Osteoblast (primary cell): ENCODE results near the gene PRKCE. TPM values are rescaled to one million over a fixed set of nuclear protein-coding genes. Genes with fewer than 3 reads are reported as not detected.

ENCODE experiments used
- DNase-seq: peaks from one replicate; pipeline ENCODE4 v3.0.0; 2011; ENCODE audit warnings: low spot score, mixed read lengths; ENCODE audit not compliant: insufficient read length; ENCODE audit errors: missing footprints
- H2AFZ ChIP-seq: 2 replicates; pipeline ENCODE4 v1.6.0; 2011; ENCODE audit warnings: mild to moderate bottlenecking, low read length
- H3K27ac ChIP-seq: 2 replicates; pipeline ENCODE4 v1.5.1; 2011; ENCODE audit warnings: mild to moderate bottlenecking, low read depth, low read length, moderate library complexity
- H3K27me3 ChIP-seq: 2 replicates; pipeline ENCODE4 v1.6.0; 2012; ENCODE audit warnings: mild to moderate bottlenecking, control low read depth, inconsistent platforms, low read length, moderate library complexity; ENCODE audit not compliant: insufficient read depth
- H3K36me3 ChIP-seq: 2 replicates; pipeline ENCODE4 v1.5.1; 2011; ENCODE audit warnings: mild to moderate bottlenecking, low read length, control low read depth, moderate library complexity; ENCODE audit not compliant: insufficient read depth
- H3K4me1 ChIP-seq: 2 replicates; pipeline ENCODE4 v1.5.1; 2011; ENCODE audit warnings: mild to moderate bottlenecking, low read length, control low read depth, moderate library complexity; ENCODE audit not compliant: insufficient read depth
- H3K4me2 ChIP-seq: 2 replicates; pipeline ENCODE4 v1.6.0; 2011; ENCODE audit warnings: mild to moderate bottlenecking, low read length; ENCODE audit not compliant: insufficient read depth
- H3K4me3 ChIP-seq: fragments of 200-600 bp; sonication (generic); 3 replicates; pipeline ENCODE4 v1.5.1; 2012; ENCODE audit warnings: mild to moderate bottlenecking, low read length, inconsistent platforms; ENCODE audit not compliant: insufficient read depth
- H3K79me2 ChIP-seq: 2 replicates; pipeline ENCODE4 v1.6.0; 2012; ENCODE audit warnings: mild to moderate bottlenecking, low read length, control low read depth, inconsistent platforms; ENCODE audit not compliant: insufficient read depth
- H3K9me3 ChIP-seq: 2 replicates; pipeline ENCODE4 v1.5.1; 2011; ENCODE audit warnings: low read depth, low read length, control low read depth
- H4K20me1 ChIP-seq: 2 replicates; pipeline ENCODE4 v1.6.0; 2012; ENCODE audit warnings: mild to moderate bottlenecking, low read length, control low read depth; ENCODE audit not compliant: insufficient read depth
- total RNA-seq: library from RNA; depleted of rRNA; stranded (reverse); fragments of >200 nt; gene quantifications from 2 replicates; pipeline ENCODE4 v1.2.3, GENCODE V29; 2012
- TF ChIP-seq, protein P1 (sequence below): IDR thresholded peaks from 2 replicates; pipeline ENCODE4 v1.5.1; 2011; ENCODE audit warnings: mild to moderate bottlenecking, low read depth, low read length, moderate library complexity; ENCODE audit errors: extremely low read depth

Gene PRKCE
- total RNA-seq, 1 donor = 22.1 TPM

DNA sequence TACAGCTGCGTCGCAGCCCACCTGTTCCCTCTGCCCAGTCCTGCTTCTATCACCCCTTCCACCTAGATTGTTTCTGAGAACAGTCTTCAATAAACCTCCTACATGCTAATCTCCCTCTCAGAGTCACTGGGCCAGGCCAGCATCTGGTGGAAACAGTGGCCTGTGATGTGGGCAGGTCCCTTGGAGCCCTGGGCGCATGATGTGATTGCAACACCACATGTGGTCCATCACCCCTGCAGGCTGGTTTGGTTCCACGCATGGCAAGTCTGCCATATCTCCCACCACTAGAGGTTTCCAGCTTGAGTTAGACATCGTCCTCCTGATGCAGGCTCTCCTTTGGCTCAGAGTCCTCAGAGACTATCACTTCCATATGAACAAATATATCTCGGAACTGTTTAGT is 83.5 kb downstream of the PRKCE start:
- Histone ChIP-seq H3K36me3 (no peaks in the 10 kb centered on the region), H3K9me3 (no peaks in the 10 kb centered on the region), H3K27ac (no peak overlapping the region), H3K4me1 (no peaks in the 10 kb centered on the region), H2AFZ (no peak overlapping the region), H3K4me3 (no peak overlapping the region), H3K4me2 (no peak overlapping the region), H3K79me2 (no peaks in the 10 kb centered on the region), H4K20me1 (peaks cover 17% of the 10 kb centered on the region), H3K27me3 (no peaks in the 10 kb centered on the region)
- DNase-seq = no peak
- TF ChIP-seq, protein P1, sequence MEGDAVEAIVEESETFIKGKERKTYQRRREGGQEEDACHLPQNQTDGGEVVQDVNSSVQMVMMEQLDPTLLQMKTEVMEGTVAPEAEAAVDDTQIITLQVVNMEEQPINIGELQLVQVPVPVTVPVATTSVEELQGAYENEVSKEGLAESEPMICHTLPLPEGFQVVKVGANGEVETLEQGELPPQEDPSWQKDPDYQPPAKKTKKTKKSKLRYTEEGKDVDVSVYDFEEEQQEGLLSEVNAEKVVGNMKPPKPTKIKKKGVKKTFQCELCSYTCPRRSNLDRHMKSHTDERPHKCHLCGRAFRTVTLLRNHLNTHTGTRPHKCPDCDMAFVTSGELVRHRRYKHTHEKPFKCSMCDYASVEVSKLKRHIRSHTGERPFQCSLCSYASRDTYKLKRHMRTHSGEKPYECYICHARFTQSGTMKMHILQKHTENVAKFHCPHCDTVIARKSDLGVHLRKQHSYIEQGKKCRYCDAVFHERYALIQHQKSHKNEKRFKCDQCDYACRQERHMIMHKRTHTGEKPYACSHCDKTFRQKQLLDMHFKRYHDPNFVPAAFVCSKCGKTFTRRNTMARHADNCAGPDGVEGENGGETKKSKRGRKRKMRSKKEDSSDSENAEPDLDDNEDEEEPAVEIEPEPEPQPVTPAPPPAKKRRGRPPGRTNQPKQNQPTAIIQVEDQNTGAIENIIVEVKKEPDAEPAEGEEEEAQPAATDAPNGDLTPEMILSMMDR = no peak

DNA sequence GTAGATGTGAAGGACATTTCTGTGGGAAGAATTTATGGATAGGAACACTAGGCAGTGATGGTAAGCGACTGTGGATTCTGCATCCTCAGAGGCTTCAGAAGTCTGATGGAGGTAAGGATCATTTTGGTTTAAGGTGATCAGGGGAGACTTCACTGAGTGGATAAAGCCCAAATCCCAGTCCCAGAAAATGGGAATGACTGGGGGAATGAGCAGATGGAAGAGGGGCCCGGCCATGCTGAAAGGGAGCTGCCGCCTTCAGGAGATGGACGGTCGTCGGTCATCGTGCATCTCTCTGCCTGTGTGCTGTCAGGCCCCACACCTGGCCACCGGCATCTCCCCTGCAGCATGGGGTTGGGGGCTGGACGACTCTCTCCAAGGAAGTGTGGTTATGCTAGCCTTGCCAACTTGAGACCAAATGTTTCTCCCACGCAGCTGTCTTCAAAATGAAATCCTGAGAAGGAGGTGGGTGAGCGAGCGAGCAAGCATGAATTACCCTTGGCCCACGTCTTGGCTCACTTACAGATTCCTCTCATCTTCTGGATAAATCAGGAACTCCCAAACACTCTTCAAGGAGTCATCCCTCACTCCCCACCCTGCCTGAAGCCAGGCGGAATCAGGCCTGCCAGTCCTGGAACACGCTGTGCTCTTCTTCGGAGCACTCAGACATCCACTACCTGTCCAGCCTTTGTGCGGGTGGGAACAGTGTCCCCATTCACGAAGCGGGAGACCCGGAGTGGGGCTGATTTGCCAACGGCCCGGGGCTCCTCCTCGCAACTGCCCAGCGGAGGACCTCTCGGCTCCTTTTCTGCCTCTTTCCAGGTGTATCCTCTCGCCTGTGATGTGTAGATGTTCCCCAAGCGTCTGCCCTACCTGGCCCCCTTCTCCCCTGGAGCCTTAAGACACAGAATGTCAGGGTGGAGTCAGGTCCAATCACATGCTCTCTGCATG is 85.6 kb downstream of the PRKCE start:
- peaks cover 6% of the 10 kb centered on the region for H3K4me1 ChIP-seq
- H3K79me2 ChIP-seq = no peaks in the 10 kb centered on the region
- H3K27ac ChIP-seq = no peak overlapping the region
- H3K4me3 ChIP-seq = no peak overlapping the region
- no peak overlapping the region for H2AFZ ChIP-seq
- TF ChIP-seq, protein P1 = no peak
- H3K36me3 ChIP-seq = no peaks in the 10 kb centered on the region
- H3K9me3 ChIP-seq = no peaks in the 10 kb centered on the region
- no peak overlapping the region for H3K4me2 ChIP-seq
- peak; percentile 55 for DNase-seq
- peaks cover 26% of the 10 kb centered on the region for H4K20me1 ChIP-seq
- H3K27me3 ChIP-seq = no peaks in the 10 kb centered on the region

DNA sequence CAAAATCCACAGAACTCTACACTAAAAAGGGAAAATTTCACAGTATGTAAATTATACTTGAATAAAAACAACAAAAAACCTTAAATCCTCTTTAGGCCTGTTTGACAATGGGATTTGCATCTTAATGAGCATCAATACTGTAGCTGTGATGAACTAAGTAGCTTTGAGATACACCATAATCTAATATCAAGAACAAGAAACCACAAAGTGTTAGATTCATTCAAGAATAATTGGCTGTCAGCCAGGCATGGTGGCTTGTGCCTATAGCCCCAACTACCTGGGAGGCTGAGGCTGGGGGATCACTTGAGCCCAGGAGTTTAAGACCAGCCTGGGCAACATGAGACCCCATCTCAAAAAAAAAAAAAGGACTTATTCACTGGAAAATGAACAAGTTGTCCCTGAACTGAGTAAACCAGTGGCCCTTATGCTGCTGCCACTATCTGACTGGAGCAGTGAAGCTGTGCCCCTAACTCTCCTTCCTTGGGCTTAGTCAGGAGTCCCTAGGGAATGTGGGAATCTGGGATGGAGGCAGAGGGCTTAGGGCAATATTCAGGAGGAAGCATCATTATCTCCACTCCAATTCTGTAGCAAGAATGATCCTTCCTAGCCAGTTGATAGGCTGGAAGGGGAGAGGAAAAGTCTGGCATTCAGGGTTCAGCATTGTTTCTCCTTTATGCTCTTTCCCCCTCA is 88.5 kb downstream of the PRKCE start:
- H3K79me2 ChIP-seq = no peaks in the 10 kb centered on the region
- no peak for DNase-seq

More for the DNA sequence above, 88.5 kb downstream of the PRKCE start:
- Histone ChIP-seq H3K9me3 (no peaks in the 10 kb centered on the region), H3K4me1 (peaks cover 11% of the 10 kb centered on the region), H4K20me1 (peaks cover 25% of the 10 kb centered on the region), H3K27ac (no peak overlapping the region), H3K4me2 (no peak overlapping the region), H2AFZ (no peak overlapping the region), H3K36me3 (no peaks in the 10 kb centered on the region), H3K27me3 (no peaks in the 10 kb centered on the region), H3K4me3 (no peak overlapping the region)
- TF ChIP-seq, protein P1 = no peak
